Fibroblast of lung (primary cell): ENCODE measurements around the gene XRCC3. TPM values are rescaled to one million over a fixed set of nuclear protein-coding genes. Genes with fewer than 3 reads are reported as not detected.

Experiments used
- DNase-seq, 2 donors: peaks; one replicate each; pipeline versions ENCODE4 v3.0.0 to v3.0.0-alpha.2; 2010; ENCODE audit warnings: low read depth in 2 of 2
- H2AFZ ChIP-seq: 2 replicates; pipeline ENCODE4 v1.5.1; 2012; ENCODE audit warnings: low read length, control low read depth, inconsistent platforms
- H3K27ac ChIP-seq: 2 replicates; pipeline ENCODE4 v1.5.1; 2011; ENCODE audit warnings: low read length, control low read depth; ENCODE audit not compliant: insufficient read depth
- H3K27me3 ChIP-seq: 2 replicates; pipeline ENCODE4 v1.5.1; 2011; ENCODE audit warnings: mild to moderate bottlenecking, low read length; ENCODE audit not compliant: control insufficient read depth, insufficient read depth
- H3K36me3 ChIP-seq: 2 replicates; pipeline ENCODE4 v1.5.1; 2011; ENCODE audit warnings: low read length; ENCODE audit not compliant: control insufficient read depth, insufficient read depth
- H3K4me1 ChIP-seq: 2 replicates; pipeline ENCODE4 v1.5.1; 2011; ENCODE audit warnings: low read length; ENCODE audit not compliant: control insufficient read depth, insufficient read depth; ENCODE audit errors: extremely low read depth
- H3K4me2 ChIP-seq: 2 replicates; pipeline ENCODE4 v1.5.1; 2011; ENCODE audit warnings: low read length, control low read depth; ENCODE audit not compliant: insufficient read depth; ENCODE audit errors: extremely low read depth
- H3K4me3 ChIP-seq, 4 experiments: fragments of 200-600 bp in 1 of 4; sonication (generic) in 1 of 4; replicated peaks in 1 of 4; 2 replicates each; pipeline ENCODE4 v1.5.1; 2011 to 2016; ENCODE audit warnings: low read length in 4 of 4, low read depth in 3 of 4, mild to moderate bottlenecking in 3 of 4, control low read depth in 2 of 4, inconsistent platforms in 1 of 4, mixed read lengths in 1 of 4; ENCODE audit not compliant: insufficient read depth in 1 of 4; ENCODE audit errors: control extremely low read depth in 1 of 4
- H3K79me2 ChIP-seq: 2 replicates; pipeline ENCODE4 v1.5.1; 2012; ENCODE audit warnings: mild to moderate bottlenecking, low read length, inconsistent platforms; ENCODE audit not compliant: control insufficient read depth, insufficient read depth
- H3K9ac ChIP-seq: 2 replicates; pipeline ENCODE4 v1.5.1; 2011; ENCODE audit warnings: mild to moderate bottlenecking, low read length, control low read depth; ENCODE audit not compliant: insufficient read depth
- H3K9me3 ChIP-seq: 2 replicates; pipeline ENCODE4 v1.5.1; 2012; ENCODE audit warnings: low read depth, low read length; ENCODE audit not compliant: control insufficient read depth, insufficient read depth
- H4K20me1 ChIP-seq: 2 replicates; pipeline ENCODE4 v1.5.1; 2011; ENCODE audit warnings: low read length; ENCODE audit not compliant: control insufficient read depth, insufficient read depth; ENCODE audit errors: extremely low read depth
- EZH2 ChIP-seq: IDR thresholded peaks from 2 replicates; pipeline ENCODE4 v1.5.1; 2012; ENCODE audit warnings: low read length, control low read depth, mild to moderate bottlenecking; ENCODE audit errors: missing control alignments
- polyA plus RNA-seq, 2 donors: library from polyadenylated mRNA; depleted of rRNA in 1 of 2; stranded (reverse) in 1 of 2; unstranded in 1 of 2; fragments of >200 nt; gene quantifications; 2 replicates each; pipeline ENCODE4 v1.2.1, GENCODE V29; 2011 to 2012; ENCODE audit warnings: missing spikeins in 1 of 2
- total RNA-seq: library from RNA; depleted of rRNA; stranded (reverse); fragments of >200 nt; gene quantifications from 2 replicates; pipeline ENCODE4 v1.2.1, GENCODE V29; 2014
- TF ChIP-seq, protein P1 (sequence below), 2 donors: IDR thresholded peaks in 1 of 2; conservative IDR thresholded peaks in 1 of 2; 1 replicate in 1 of 2; 2 replicates in 1 of 2; pipeline ENCODE4 v1.5.1; 2011 to 2012; ENCODE audit warnings: low read length in 2 of 2, control low read depth in 1 of 2, inconsistent platforms in 1 of 2, low read depth in 1 of 2, mild to moderate bottlenecking in 1 of 2

The XRCC3 gene
- total and polyA plus RNA-seq, 2 donors (not counting 1 experiment from before 2014, with no cell fraction given) = 4.9 to 9.2 TPM

DNA sequence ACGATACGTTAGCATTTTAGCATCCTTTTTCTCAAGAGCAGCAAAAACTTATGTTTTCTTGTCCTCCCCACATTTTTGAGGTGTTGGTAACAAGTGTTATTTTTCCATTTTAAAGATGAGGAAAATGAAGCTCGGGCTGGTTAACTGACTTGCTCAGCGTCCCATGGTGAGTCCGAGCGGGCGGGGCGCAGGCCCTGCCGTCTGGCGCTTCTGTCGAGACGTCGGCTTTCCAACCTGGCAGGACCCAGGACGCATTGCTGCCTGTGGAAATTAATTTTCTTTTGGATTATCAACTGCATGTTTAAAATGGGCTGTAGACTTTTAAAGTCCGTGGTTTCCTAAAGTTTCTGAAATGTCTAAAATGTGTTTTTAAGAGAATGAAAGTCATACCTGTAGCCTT is 30.4 kb downstream of the XRCC3 start:
- H3K4me1 ChIP-seq = peaks cover 7% of the 10 kb centered on the region
- no peak overlapping the region for H3K4me3 ChIP-seq
- no peak overlapping the region for H3K27ac ChIP-seq
- H3K36me3 ChIP-seq = peaks cover 15% of the 10 kb centered on the region
- no peak for DNase-seq
- no peak overlapping the region for H2AFZ ChIP-seq
- no peak overlapping the region for H3K9ac ChIP-seq
- H3K79me2 ChIP-seq = peaks cover 30% of the 10 kb centered on the region
- no peaks in the 10 kb centered on the region for H4K20me1 ChIP-seq
- no peaks in the 10 kb centered on the region for H3K27me3 ChIP-seq
- no peaks in the 10 kb centered on the region for H3K9me3 ChIP-seq
- H3K4me2 ChIP-seq = no peak overlapping the region
- TF ChIP-seq, protein P1, sequence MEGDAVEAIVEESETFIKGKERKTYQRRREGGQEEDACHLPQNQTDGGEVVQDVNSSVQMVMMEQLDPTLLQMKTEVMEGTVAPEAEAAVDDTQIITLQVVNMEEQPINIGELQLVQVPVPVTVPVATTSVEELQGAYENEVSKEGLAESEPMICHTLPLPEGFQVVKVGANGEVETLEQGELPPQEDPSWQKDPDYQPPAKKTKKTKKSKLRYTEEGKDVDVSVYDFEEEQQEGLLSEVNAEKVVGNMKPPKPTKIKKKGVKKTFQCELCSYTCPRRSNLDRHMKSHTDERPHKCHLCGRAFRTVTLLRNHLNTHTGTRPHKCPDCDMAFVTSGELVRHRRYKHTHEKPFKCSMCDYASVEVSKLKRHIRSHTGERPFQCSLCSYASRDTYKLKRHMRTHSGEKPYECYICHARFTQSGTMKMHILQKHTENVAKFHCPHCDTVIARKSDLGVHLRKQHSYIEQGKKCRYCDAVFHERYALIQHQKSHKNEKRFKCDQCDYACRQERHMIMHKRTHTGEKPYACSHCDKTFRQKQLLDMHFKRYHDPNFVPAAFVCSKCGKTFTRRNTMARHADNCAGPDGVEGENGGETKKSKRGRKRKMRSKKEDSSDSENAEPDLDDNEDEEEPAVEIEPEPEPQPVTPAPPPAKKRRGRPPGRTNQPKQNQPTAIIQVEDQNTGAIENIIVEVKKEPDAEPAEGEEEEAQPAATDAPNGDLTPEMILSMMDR (conservative IDR thresholded peaks at IDR 0.05 in 1 of 2, IDR thresholded peaks at IDR 0.05 in 1 of 2; ENCODE audit: low read depth in 1 of 2, low read length in 2 of 2) = no peak
- TF ChIP-seq EZH2 = no peak

- Histone ChIP-seq H3K9ac (no peak overlapping the region), H3K4me3 (no peak overlapping the region), H3K9me3 (no peaks in the 10 kb centered on the region), H3K27me3 (no peaks in the 10 kb centered on the region), H3K4me2 (no peak overlapping the region), H3K79me2 (peaks cover 32% of the 10 kb centered on the region), H4K20me1 (no peaks in the 10 kb centered on the region), H3K4me1 (peaks cover 7% of the 10 kb centered on the region), H2AFZ (no peak overlapping the region), H3K36me3 (peaks cover 16% of the 10 kb centered on the region), H3K27ac (no peak overlapping the region)
- TF ChIP-seq EZH2 = no peak
- TF ChIP-seq, protein P1 (conservative IDR thresholded peaks at IDR 0.05 in 1 of 2, IDR thresholded peaks at IDR 0.05 in 1 of 2; ENCODE audit: low read depth in 1 of 2, low read length in 2 of 2) = no peak
- peak in 1 of 2 donors; percentile 23 for DNase-seq
Observed at GRCh38 chr14:103684471-103684870, 30.8 kb downstream of the XRCC3 start.

DNA sequence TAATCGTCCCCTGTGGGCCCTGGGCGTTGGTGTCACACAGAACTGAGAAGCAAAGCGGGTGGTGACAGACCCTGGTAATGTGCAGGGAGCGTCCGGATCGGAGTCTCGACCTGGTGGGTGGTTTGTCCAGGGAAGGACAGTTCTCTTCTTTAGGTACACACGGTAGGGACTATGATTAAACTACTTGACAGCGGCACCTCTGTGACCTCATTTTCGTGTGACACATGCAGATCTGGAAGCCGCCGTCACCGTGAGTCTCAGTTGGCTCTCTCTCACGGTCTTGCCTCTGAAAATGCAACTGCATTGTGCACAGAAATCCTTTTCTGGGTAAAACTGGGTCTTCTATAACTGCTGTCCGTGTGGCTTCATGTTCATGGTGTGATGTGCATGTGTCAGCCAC is 32.1 kb downstream of the XRCC3 start:
- Histone ChIP-seq H3K27ac (no peak overlapping the region), H3K79me2 (peaks cover 34% of the 10 kb centered on the region), H3K4me3 (no peak overlapping the region), H3K4me2 (no peak overlapping the region), H3K4me1 (peaks cover 7% of the 10 kb centered on the region), H3K27me3 (no peaks in the 10 kb centered on the region), H3K9ac (no peak overlapping the region), H2AFZ (no peak overlapping the region), H3K9me3 (no peaks in the 10 kb centered on the region), H3K36me3 (peaks cover 18% of the 10 kb centered on the region), H4K20me1 (no peaks in the 10 kb centered on the region)
- no peak for DNase-seq
- TF ChIP-seq EZH2 = no peak
- TF ChIP-seq, protein P1 (conservative IDR thresholded peaks at IDR 0.05 in 1 of 2, IDR thresholded peaks at IDR 0.05 in 1 of 2; ENCODE audit: low read depth in 1 of 2, low read length in 2 of 2) = no peak
